H9 (cell line): ENCODE data around the gene MSLN. TPM values are rescaled to one million over a fixed set of nuclear protein-coding genes. Genes with fewer than 3 reads are reported as not detected.

Source experiments
- DNase-seq: peaks from one replicate; pipeline ENCODE4 v3.0.0-alpha.2; 2017
- H2AFZ ChIP-seq: one replicate; pipeline ENCODE4 v1.6.1; 2013; ENCODE audit warnings: mild to moderate bottlenecking, low read length, control low read depth, moderate library complexity
- H2AK5ac ChIP-seq: 2 replicates; pipeline ENCODE4 v1.6.1; 2013; ENCODE audit warnings: low read length, control low read depth, mixed read lengths; ENCODE audit not compliant: insufficient read length
- H2BK120ac ChIP-seq: one replicate; pipeline ENCODE4 v1.6.1; 2013; ENCODE audit warnings: low read depth, mild to moderate bottlenecking, low read length, control low read depth, inconsistent platforms; ENCODE audit not compliant: poor library complexity, severe bottlenecking
- H2BK12ac ChIP-seq: 2 replicates; pipeline ENCODE4 v1.6.1; 2013; ENCODE audit warnings: low read length, control low read depth, mixed read lengths, low read depth; ENCODE audit not compliant: insufficient read length
- H2BK15ac ChIP-seq: 2 replicates; pipeline ENCODE4 v1.6.1; 2013; ENCODE audit warnings: low read depth, low read length, control low read depth
- H2BK20ac ChIP-seq: one replicate; pipeline ENCODE4 v1.6.1; 2013; ENCODE audit warnings: low read depth, mild to moderate bottlenecking, low read length, control low read depth, inconsistent platforms; ENCODE audit not compliant: poor library complexity, severe bottlenecking
- H2BK5ac ChIP-seq: 2 replicates; pipeline ENCODE4 v1.6.1; 2013; ENCODE audit warnings: low read length, control low read depth, mixed read lengths; ENCODE audit not compliant: insufficient read length
- H3K14ac ChIP-seq: 2 replicates; pipeline ENCODE4 v1.6.1; 2013; ENCODE audit warnings: low read length, control low read depth; ENCODE audit not compliant: insufficient read depth
- H3K18ac ChIP-seq: 2 replicates; pipeline ENCODE4 v1.6.1; 2013; ENCODE audit warnings: low read depth, mild to moderate bottlenecking, mixed read lengths, low read length, control low read depth; ENCODE audit not compliant: insufficient read length
- H3K23ac ChIP-seq: 2 replicates; pipeline ENCODE4 v1.6.1; 2013; ENCODE audit warnings: low read length, control low read depth, mixed read lengths, low read depth; ENCODE audit not compliant: insufficient read length
- H3K23me2 ChIP-seq: 2 replicates; pipeline ENCODE4 v1.6.1; 2013; ENCODE audit warnings: low read depth, mild to moderate bottlenecking, mixed read lengths, low read length, control low read depth; ENCODE audit not compliant: insufficient read length, poor library complexity, severe bottlenecking
- H3K27ac ChIP-seq: 2 replicates; pipeline ENCODE4 v1.5.1; 2013; ENCODE audit warnings: low read length, control low read depth, mixed read lengths, low read depth; ENCODE audit not compliant: insufficient read length
- H3K27me3 ChIP-seq: 2 replicates; pipeline ENCODE4 v1.6.1; 2013; ENCODE audit warnings: low read length, control low read depth, inconsistent platforms; ENCODE audit not compliant: insufficient read depth
- H3K4ac ChIP-seq: 2 replicates; pipeline ENCODE4 v1.6.1; 2013; ENCODE audit warnings: low read depth, mild to moderate bottlenecking, control low read depth, inconsistent platforms, low read length, moderate library complexity
- H3K4me1 ChIP-seq: 2 replicates; pipeline ENCODE4 v1.6.1; 2013; ENCODE audit warnings: low read length, control low read depth, inconsistent platforms; ENCODE audit not compliant: insufficient read depth
- H3K4me2 ChIP-seq: 2 replicates; pipeline ENCODE4 v1.6.1; 2013; ENCODE audit warnings: low read length, control low read depth, mixed read lengths; ENCODE audit not compliant: insufficient read length, insufficient read depth
- H3K56ac ChIP-seq: 2 replicates; pipeline ENCODE4 v1.6.1; 2013; ENCODE audit warnings: low read depth, mild to moderate bottlenecking, mixed read lengths, low read length, control low read depth; ENCODE audit not compliant: insufficient read length
- H3K79me1 ChIP-seq: 2 replicates; pipeline ENCODE4 v1.6.1; 2013; ENCODE audit warnings: low read depth, mild to moderate bottlenecking, moderate library complexity, low read length, control low read depth, inconsistent platforms; ENCODE audit not compliant: insufficient read depth, poor library complexity, severe bottlenecking
- H3K79me2 ChIP-seq: 2 replicates; pipeline ENCODE4 v1.6.1; 2013; ENCODE audit warnings: low read length, control low read depth, inconsistent platforms; ENCODE audit not compliant: insufficient read depth
- H3K9ac ChIP-seq: 2 replicates; pipeline ENCODE4 v1.6.1; 2013; ENCODE audit warnings: low read length, control low read depth, mixed read lengths; ENCODE audit not compliant: insufficient read length; ENCODE audit errors: extremely low read depth
- H3K9me3 ChIP-seq: one replicate; pipeline ENCODE4 v1.6.1; 2013; ENCODE audit warnings: low read depth, low read length, inconsistent platforms; ENCODE audit not compliant: control insufficient read depth
- H3T11ph ChIP-seq: one replicate; pipeline ENCODE4 v1.6.1; 2013; ENCODE audit warnings: mild to moderate bottlenecking, low read length, control low read depth, inconsistent platforms
- H4K20me1 ChIP-seq: one replicate; pipeline ENCODE4 v1.6.1; 2013; ENCODE audit not compliant: control insufficient read depth, insufficient read length, insufficient read depth
- H4K5ac ChIP-seq: 2 replicates; pipeline ENCODE4 v1.6.1; 2013; ENCODE audit warnings: low read depth, mild to moderate bottlenecking, mixed read lengths, low read length, control low read depth; ENCODE audit not compliant: insufficient read length
- H4K8ac ChIP-seq: replicated peaks from 2 replicates; pipeline ENCODE4 v1.6.1; 2013; ENCODE audit warnings: low read length, control low read depth, mixed read lengths, low read depth; ENCODE audit not compliant: insufficient read length
- H4K91ac ChIP-seq: 2 replicates; pipeline ENCODE4 v1.6.1; 2013; ENCODE audit warnings: low read depth, mild to moderate bottlenecking, moderate library complexity, mixed read lengths, low read length, control low read depth; ENCODE audit not compliant: insufficient read length
- H3K27ac Mint-ChIP-seq, 3 experiments: 2 replicates in 2 of 3; 3 replicates in 1 of 3; pipeline ENCODE4 v1.8.0; 2020 to 2021; ENCODE audit warnings: mixed read lengths in 3 of 3, mild to moderate bottlenecking in 1 of 3, moderate library complexity in 1 of 3
- H3K27me3 Mint-ChIP-seq: 2 replicates; pipeline ENCODE4 v1.8.0; 2021; ENCODE audit warnings: low read depth, mild to moderate bottlenecking, moderate library complexity, mixed read lengths
- H3K36me3 Mint-ChIP-seq, 3 experiments: 2 replicates in 2 of 3; 3 replicates in 1 of 3; pipeline ENCODE4 v1.8.0; 2020 to 2021; ENCODE audit warnings: low read depth in 3 of 3, mixed read lengths in 3 of 3; ENCODE audit not compliant: insufficient read depth in 1 of 3
- H3K4me1 Mint-ChIP-seq, 2 experiments: 2 replicates each; pipeline ENCODE4 v1.8.0; 2020; ENCODE audit warnings: mixed read lengths in 2 of 2
- H3K4me3 Mint-ChIP-seq, 2 experiments: 2 replicates in 1 of 2; 3 replicates in 1 of 2; pipeline ENCODE4 v1.8.0; 2020 to 2021; ENCODE audit warnings: mild to moderate bottlenecking in 2 of 2, mixed read lengths in 2 of 2, moderate library complexity in 1 of 2
- H3K9me3 Mint-ChIP-seq, 2 experiments: 2 replicates in 1 of 2; 3 replicates in 1 of 2; pipeline ENCODE4 v1.8.0; 2020; ENCODE audit warnings: mild to moderate bottlenecking in 2 of 2, mixed read lengths in 2 of 2, moderate library complexity in 1 of 2
- WGBS: extraction: QIAGEN DNeasy Blood & Tissue Kit; methylation state at CpG from one replicate; pipeline ENCODE4 v1.1.7; 2013; ENCODE audit warnings: missing lambda C conversion rate, low lambda C conversion rate, mixed read lengths; ENCODE audit not compliant: insufficient read length; ENCODE audit errors: extremely low coverage; 5-methylcytosine and 5-hydroxymethylcytosine counted together
- total RNA-seq: library from RNA; stranded (reverse); gene quantifications from 2 replicates; pipeline ENCODE4 v1.2.1, GENCODE V29; 2021
- TF ChIP-seq, protein P1 (sequence below): fragments of 200-600 bp; sonication (generic); conservative IDR thresholded peaks from 3 replicates; pipeline ENCODE4 v1.8.0; 2021; ENCODE audit warnings: antibody characterized with exemption, mild to moderate bottlenecking

MSLN gene
- total RNA-seq, 1 experiment from 2014 or later: 0.22 TPM

DNA sequence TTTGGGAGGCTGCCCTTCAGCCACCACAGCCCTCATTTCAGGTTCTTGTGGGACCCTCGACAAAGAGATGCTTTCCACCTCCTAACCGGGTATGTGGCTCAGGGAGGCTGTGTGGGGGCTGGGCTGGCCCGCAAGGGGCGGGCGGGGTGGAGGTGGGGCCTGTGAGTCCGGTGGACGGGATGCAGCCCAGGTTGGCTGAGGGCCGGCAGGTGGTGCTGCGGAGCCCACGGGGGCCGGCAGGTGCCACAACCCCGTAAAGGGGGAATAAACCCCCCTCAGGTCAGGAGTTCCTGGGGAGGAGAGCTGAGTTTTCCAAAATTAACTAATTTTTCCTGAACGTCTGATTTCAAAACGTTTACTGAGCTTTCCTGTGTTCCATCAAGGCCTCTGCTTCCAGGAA lies 14.8 kb upstream of the MSLN start:
- H3K56ac ChIP-seq: no peak overlapping the region
- H3K4me1 ChIP-seq: no peaks in the 10 kb centered on the region
- H4K91ac ChIP-seq: no peak overlapping the region
- no peak overlapping the region for H3K14ac ChIP-seq
- WGBS: no CpG with 5 or more reads among the region's 14 CpGs
- no peak overlapping the region for H3K27ac Mint-ChIP-seq
- no peak overlapping the region for H2BK12ac ChIP-seq
- no peak overlapping the region for H3K4me2 ChIP-seq
- H4K20me1 ChIP-seq: no peaks in the 10 kb centered on the region
- H3K9me3 Mint-ChIP-seq: no peaks in the 10 kb centered on the region
- H3T11ph ChIP-seq: no peak overlapping the region
- no peak overlapping the region for H2BK20ac ChIP-seq
- no peak overlapping the region for H2BK5ac ChIP-seq
- H3K79me1 ChIP-seq: no peaks in the 10 kb centered on the region
- H4K5ac ChIP-seq: no peak overlapping the region
- no peak overlapping the region for H3K23ac ChIP-seq
- no peak overlapping the region for H2AK5ac ChIP-seq
- H3K9ac ChIP-seq: no peak overlapping the region
- no peaks in the 10 kb centered on the region for H3K27me3 ChIP-seq
- H2BK15ac ChIP-seq: no peak overlapping the region
- no peaks in the 10 kb centered on the region for H3K36me3 Mint-ChIP-seq
- no peak overlapping the region for H2AFZ ChIP-seq
- TF ChIP-seq, protein P1, sequence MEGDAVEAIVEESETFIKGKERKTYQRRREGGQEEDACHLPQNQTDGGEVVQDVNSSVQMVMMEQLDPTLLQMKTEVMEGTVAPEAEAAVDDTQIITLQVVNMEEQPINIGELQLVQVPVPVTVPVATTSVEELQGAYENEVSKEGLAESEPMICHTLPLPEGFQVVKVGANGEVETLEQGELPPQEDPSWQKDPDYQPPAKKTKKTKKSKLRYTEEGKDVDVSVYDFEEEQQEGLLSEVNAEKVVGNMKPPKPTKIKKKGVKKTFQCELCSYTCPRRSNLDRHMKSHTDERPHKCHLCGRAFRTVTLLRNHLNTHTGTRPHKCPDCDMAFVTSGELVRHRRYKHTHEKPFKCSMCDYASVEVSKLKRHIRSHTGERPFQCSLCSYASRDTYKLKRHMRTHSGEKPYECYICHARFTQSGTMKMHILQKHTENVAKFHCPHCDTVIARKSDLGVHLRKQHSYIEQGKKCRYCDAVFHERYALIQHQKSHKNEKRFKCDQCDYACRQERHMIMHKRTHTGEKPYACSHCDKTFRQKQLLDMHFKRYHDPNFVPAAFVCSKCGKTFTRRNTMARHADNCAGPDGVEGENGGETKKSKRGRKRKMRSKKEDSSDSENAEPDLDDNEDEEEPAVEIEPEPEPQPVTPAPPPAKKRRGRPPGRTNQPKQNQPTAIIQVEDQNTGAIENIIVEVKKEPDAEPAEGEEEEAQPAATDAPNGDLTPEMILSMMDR: peak; percentile 88
- H3K23me2 ChIP-seq: peaks cover 5% of the 10 kb centered on the region
- peak; percentile 85 for DNase-seq
- H3K18ac ChIP-seq: no peak overlapping the region
- no peak overlapping the region for H4K8ac ChIP-seq
- peaks cover 0 to 8% of the 10 kb centered on the region in 2 experiments; a peak in 3 of 4 replicates for H3K4me1 Mint-ChIP-seq
- H2BK120ac ChIP-seq: no peak overlapping the region
- peak overlapping the region in 1 of 2 experiments; percentile 54; a peak in 1 of 5 replicates for H3K4me3 Mint-ChIP-seq
- H3K79me2 ChIP-seq: no peaks in the 10 kb centered on the region
- no peaks in the 10 kb centered on the region for H3K9me3 ChIP-seq
- H3K27me3 Mint-ChIP-seq: peaks cover 1% of the 10 kb centered on the region
- H3K4ac ChIP-seq: no peak overlapping the region
- H3K27ac ChIP-seq: no peak overlapping the region
